Measurements from ENCODE around the gene NELFCD.

The NELFCD gene

GRCh38 chr20:59032023-59032712, 51.1 kb downstream of the NELFCD start, which contains the start of gene ATP5F1E (continued):
- TF ChIP-seq, protein P1, sequence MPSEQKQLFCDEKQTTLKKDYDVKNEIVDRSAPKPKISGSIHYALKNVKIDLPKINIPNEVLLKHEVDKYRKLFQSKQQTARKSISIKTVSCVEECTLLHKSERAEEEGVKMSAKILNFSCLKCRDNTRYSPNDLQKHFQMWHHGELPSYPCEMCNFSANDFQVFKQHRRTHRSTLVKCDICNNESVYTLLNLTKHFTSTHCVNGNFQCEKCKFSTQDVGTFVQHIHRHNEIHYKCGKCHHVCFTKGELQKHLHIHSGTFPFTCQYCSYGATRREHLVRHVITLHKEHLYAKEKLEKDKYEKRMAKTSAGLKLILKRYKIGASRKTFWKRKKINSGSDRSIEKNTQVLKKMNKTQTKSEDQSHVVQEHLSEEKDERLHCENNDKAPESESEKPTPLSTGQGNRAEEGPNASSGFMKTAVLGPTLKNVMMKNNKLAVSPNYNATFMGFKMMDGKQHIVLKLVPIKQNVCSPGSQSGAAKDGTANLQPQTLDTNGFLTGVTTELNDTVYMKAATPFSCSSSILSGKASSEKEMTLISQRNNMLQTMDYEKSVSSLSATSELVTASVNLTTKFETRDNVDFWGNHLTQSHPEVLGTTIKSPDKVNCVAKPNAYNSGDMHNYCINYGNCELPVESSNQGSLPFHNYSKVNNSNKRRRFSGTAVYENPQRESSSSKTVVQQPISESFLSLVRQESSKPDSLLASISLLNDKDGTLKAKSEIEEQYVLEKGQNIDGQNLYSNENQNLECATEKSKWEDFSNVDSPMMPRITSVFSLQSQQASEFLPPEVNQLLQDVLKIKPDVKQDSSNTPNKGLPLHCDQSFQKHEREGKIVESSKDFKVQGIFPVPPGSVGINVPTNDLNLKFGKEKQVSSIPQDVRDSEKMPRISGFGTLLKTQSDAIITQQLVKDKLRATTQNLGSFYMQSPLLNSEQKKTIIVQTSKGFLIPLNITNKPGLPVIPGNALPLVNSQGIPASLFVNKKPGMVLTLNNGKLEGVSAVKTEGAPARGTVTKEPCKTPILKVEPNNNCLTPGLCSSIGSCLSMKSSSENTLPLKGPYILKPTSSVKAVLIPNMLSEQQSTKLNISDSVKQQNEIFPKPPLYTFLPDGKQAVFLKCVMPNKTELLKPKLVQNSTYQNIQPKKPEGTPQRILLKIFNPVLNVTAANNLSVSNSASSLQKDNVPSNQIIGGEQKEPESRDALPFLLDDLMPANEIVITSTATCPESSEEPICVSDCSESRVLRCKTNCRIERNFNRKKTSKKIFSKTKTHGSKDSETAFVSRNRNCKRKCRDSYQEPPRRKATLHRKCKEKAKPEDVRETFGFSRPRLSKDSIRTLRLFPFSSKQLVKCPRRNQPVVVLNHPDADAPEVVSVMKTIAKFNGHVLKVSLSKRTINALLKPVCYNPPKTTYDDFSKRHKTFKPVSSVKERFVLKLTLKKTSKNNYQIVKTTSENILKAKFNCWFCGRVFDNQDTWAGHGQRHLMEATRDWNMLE (tag by site-specific recombination; conservative IDR thresholded peaks at IDR 0.05; ENCODE audit: low read depth): 0 out of 2 replicates have a peak, but pooled peaks have one; percentile 14
- TF ChIP-seq ZNF350 (tag by site-specific recombination; IDR thresholded peaks at IDR 0.05) (no peak), MYNN (tag by site-specific recombination; IDR thresholded peaks at IDR 0.05; ENCODE audit: borderline replicate concordance) (no peak), ZSCAN30 (tag by site-specific recombination; IDR thresholded peaks at IDR 0.05) (peak; percentile 44; the same call in 1 of the 2 replicates), ZNF473 (tag by site-specific recombination; IDR thresholded peaks at IDR 0.05) (no peak), ZNF114 (tag by site-specific recombination; IDR thresholded peaks at IDR 0.05) (no peak), ZNF558 (tag by site-specific recombination; IDR thresholded peaks at IDR 0.05) (no peak), TRIM28 (IDR thresholded peaks at IDR 0.05; ENCODE audit: borderline replicate concordance, low read length) (no peak), ZNF132 (tag by site-specific recombination; IDR thresholded peaks at IDR 0.05; ENCODE audit: borderline replicate concordance) (no peak), ZNF266 (tag by site-specific recombination; IDR thresholded peaks at IDR 0.05; ENCODE audit: low read depth) (no peak), ZNF654 (tag by site-specific recombination; IDR thresholded peaks at IDR 0.05; ENCODE audit: low read depth) (no peak), ZNF621 (tag by site-specific recombination; IDR thresholded peaks at IDR 0.05) (no peak), ZNF600 (tag by site-specific recombination; IDR thresholded peaks at IDR 0.05) (no peak), GLI2 (tag by site-specific recombination; IDR thresholded peaks at IDR 0.05; ENCODE audit: borderline replicate concordance, low read depth) (no peak), ZNF449 (tag by site-specific recombination; IDR thresholded peaks at IDR 0.05) (no peak; the same call in 1 of the 2 replicates), ZNF626 (tag by site-specific recombination; IDR thresholded peaks at IDR 0.05) (no peak), ZNF664 (tag by site-specific recombination; IDR thresholded peaks at IDR 0.05) (no peak), ZNF335 (tag by site-specific recombination; conservative IDR thresholded peaks at IDR 0.05) (no peak; the same call in none of the 2 replicates), ZNF398 (tag by site-specific recombination; IDR thresholded peaks at IDR 0.05) (no peak), ZNF707 (tag by site-specific recombination; IDR thresholded peaks at IDR 0.05) (no peak), HOXD13 (CRISPR knock-in tag; IDR thresholded peaks at IDR 0.05; ENCODE audit: borderline replicate concordance) (no peak), ZNF239 (tag by site-specific recombination; IDR thresholded peaks at IDR 0.05) (no peak), ATF2 (tag by site-specific recombination; IDR thresholded peaks at IDR 0.05; ENCODE audit: low read depth) (no peak), ZNF777 (tag by site-specific recombination; IDR thresholded peaks at IDR 0.05; ENCODE audit: borderline replicate concordance) (peak; percentile 45; the same call in 1 of the 2 replicates)
- TF ChIP-seq, protein P2, sequence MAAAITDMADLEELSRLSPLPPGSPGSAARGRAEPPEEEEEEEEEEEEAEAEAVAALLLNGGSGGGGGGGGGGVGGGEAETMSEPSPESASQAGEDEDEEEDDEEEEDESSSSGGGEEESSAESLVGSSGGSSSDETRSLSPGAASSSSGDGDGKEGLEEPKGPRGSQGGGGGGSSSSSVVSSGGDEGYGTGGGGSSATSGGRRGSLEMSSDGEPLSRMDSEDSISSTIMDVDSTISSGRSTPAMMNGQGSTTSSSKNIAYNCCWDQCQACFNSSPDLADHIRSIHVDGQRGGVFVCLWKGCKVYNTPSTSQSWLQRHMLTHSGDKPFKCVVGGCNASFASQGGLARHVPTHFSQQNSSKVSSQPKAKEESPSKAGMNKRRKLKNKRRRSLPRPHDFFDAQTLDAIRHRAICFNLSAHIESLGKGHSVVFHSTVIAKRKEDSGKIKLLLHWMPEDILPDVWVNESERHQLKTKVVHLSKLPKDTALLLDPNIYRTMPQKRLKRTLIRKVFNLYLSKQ (tag by site-specific recombination; IDR thresholded peaks at IDR 0.05; ENCODE audit: borderline replicate concordance): no peak
- TF ChIP-seq, protein P3, sequence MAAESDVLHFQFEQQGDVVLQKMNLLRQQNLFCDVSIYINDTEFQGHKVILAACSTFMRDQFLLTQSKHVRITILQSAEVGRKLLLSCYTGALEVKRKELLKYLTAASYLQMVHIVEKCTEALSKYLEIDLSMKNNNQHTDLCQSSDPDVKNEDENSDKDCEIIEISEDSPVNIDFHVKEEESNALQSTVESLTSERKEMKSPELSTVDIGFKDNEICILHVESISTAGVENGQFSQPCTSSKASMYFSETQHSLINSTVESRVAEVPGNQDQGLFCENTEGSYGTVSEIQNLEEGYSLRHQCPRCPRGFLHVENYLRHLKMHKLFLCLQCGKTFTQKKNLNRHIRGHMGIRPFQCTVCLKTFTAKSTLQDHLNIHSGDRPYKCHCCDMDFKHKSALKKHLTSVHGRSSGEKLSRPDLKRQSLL (tag by site-specific recombination; IDR thresholded peaks at IDR 0.05): no peak; the same call in 1 of the 2 replicates

Data from HEK293 (cell line).